K562 (cell line): ENCODE data around the gene GBX1. TPM values are rescaled to one million over a fixed set of nuclear protein-coding genes. Genes with fewer than 3 reads are reported as not detected.

Source experiments
- DPF2 ChIP-seq: fragments of 450-650 bp; IDR thresholded peaks from 2 replicates; pipeline ENCODE4 v1.6.1; 2016
- ELF2 ChIP-seq: fragments of 250-450 bp; sonication (Bioruptor Pico); IDR thresholded peaks from 2 replicates; pipeline ENCODE4 v1.5.0; 2021; ENCODE audit warnings: mild to moderate bottlenecking
- GTF2A2 ChIP-seq: IDR thresholded peaks from 2 replicates; pipeline ENCODE4 v1.6.1; 2016; ENCODE audit warnings: mild to moderate bottlenecking, missing genetic modification characterization, missing compliant biosample characterization
- HCFC1 ChIP-seq: IDR thresholded peaks from 2 replicates; pipeline ENCODE4 v1.6.1; 2012; ENCODE audit warnings: low read depth, low read length, improper control_type of control experiment
- HDAC8 ChIP-seq: fragments of 450-650 bp; IDR thresholded peaks from 2 replicates; pipeline ENCODE4 v1.6.1; 2016; ENCODE audit warnings: mild to moderate bottlenecking, missing genetic modification characterization, moderate library complexity, missing compliant biosample characterization
- JUN ChIP-seq, 2 experiments: sonication (generic) in 1 of 2; formaldehyde crosslinking in 1 of 2; IDR thresholded peaks; 2 replicates each; pipeline versions ENCODE4 v1.6.1 to v1.8.0; 2012 to 2022; ENCODE audit warnings: borderline replicate concordance in 2 of 2, mild to moderate bottlenecking in 2 of 2, improper control_type of control experiment in 1 of 2, low read depth in 1 of 2, low read length in 1 of 2, missing genetic modification reagents in 1 of 2
- MCM7 ChIP-seq, 2 experiments: fragments of 450-650 bp; IDR thresholded peaks; 2 replicates each; pipeline ENCODE4 v1.6.1; 2016 to 2018
- MTF1 ChIP-seq: fragments of 250-450 bp; sonication (Bioruptor Pico); IDR thresholded peaks from 2 replicates; pipeline ENCODE4 v1.9.0; 2021; ENCODE audit warnings: moderate library complexity, mild to moderate bottlenecking, inconsistent platforms, borderline replicate concordance
- MYNN ChIP-seq, 2 experiments: sonication (generic); formaldehyde crosslinking in 1 of 2; IDR thresholded peaks; 2 replicates each; pipeline versions ENCODE4 v1.5.0 to v1.6.1; 2016 to 2020; ENCODE audit warnings: antibody characterized with exemption in 1 of 2, missing genetic modification reagents in 1 of 2
- SMARCA5 ChIP-seq: fragments of 450-650 bp; IDR thresholded peaks from 2 replicates; pipeline ENCODE4 v1.6.1; 2016
- TAL1 ChIP-seq: fragments of 450-650 bp; IDR thresholded peaks from 2 replicates; pipeline ENCODE4 v1.6.1; 2016; ENCODE audit warnings: mild to moderate bottlenecking
- WHSC1 ChIP-seq: IDR thresholded peaks from one replicate; pipeline ENCODE4 v1.6.1; 2012; ENCODE audit warnings: low read length, control low read depth, inconsistent platforms
- ZNF121 ChIP-seq: sonication (generic); formaldehyde crosslinking; conservative IDR thresholded peaks from 2 replicates; pipeline ENCODE4 v1.8.0; 2022; ENCODE audit warnings: missing genetic modification reagents
- ZNF395 ChIP-seq: fragments of 200-800 bp; sonication (Bioruptor generic); IDR thresholded peaks from 2 replicates; pipeline ENCODE4 v1.6.1; 2017; ENCODE audit warnings: missing genetic modification characterization, missing compliant biosample characterization
- ZNF609 ChIP-seq: sonication (generic); formaldehyde crosslinking; IDR thresholded peaks from 2 replicates; pipeline ENCODE4 v1.8.1; 2023; ENCODE audit warnings: missing genetic modification reagents, mild to moderate bottlenecking, borderline replicate concordance
- ZNF780A ChIP-seq: fragments of 250-450 bp; sonication (Bioruptor Pico); IDR thresholded peaks from 2 replicates; pipeline ENCODE4 v1.5.0; 2021; ENCODE audit warnings: mild to moderate bottlenecking
- polyA plus RNA-seq, 8 experiments: library from polyadenylated mRNA; depleted of rRNA in 4 of 8; stranded (reverse) in 5 of 8; unstranded in 3 of 8; fragments of >200 nt; fragmentation: Nextera tagmentation in 2 of 8; fragmentation: Illumina TruSeq in 1 of 8; extraction: Ambion mirVana in 2 of 8; extraction: Trizol in 1 of 8; gene quantifications; 2 replicates each; pipeline versions ENCODE4 v1.2.1 to v1.2.3, GENCODE V29; 2011 to 2014; ENCODE audit warnings: inconsistent platforms in 1 of 8, missing spikeins in 1 of 8
- total RNA-seq, 7 experiments: library from RNA; depleted of rRNA in 6 of 7; stranded (reverse); fragments of >200 nt in 6 of 7; fragmentation: Illumina TruSeq in 2 of 7; extraction: Trizol in 2 of 7; gene quantifications; 2 replicates each; pipeline versions ENCODE4 v1.2.1 to v1.2.3, GENCODE V29; 2011 to 2021; ENCODE audit warnings: low replicate concordance in 1 of 7
- TF ChIP-seq, protein P1 (sequence below): fragments of 450-650 bp; IDR thresholded peaks from 2 replicates; pipeline ENCODE4 v1.6.1; 2018; ENCODE audit warnings: mild to moderate bottlenecking, low read depth; ENCODE audit not compliant: partially characterized antibody

The GBX1 gene
- total and polyA plus RNA-seq, 9 of the 15 experiments (the other 6 are each of a cell fraction or from before 2014, with no cell fraction given): not detected

DNA sequence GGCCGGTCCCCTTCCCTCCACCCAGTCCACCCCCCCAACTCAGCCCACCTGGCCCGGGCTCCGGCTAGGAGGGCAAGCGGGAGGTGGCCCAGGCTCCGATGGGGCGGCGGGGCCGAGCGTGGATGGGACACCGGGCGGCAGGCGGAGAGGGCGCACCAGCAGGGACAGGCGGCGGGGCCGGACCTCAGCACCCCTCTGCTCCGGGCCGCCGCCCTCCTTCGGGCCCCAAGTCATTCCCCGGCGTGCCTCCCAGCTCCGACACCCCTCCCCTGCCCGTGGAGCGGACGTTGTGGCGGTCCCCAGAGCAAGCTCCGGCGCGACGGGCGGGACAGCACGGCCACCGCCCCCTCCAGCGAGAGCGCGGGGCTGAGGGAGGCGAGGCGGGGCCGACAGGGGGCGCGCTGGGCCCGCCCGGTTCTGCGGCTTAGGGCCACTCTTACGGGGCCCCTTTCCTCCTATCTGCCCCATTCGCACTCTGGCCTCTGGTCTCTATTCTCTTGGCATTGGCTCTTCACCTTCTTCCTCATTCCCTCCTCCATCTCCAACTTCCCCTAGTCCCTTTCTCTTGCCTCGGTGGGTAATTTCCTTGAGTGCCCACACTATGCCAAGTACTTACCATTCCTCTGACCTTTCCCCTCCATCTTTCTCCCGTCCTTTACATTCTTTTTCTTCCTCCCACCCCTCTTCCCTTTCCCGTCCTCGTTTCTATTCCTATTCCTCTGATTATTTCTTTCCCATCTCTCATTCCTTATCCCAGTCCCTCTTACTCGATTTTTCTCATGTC is 701 bp upstream of the GBX1 start (continued):
- TF ChIP-seq WHSC1 (no peak), ZNF609 (CRISPR knock-in tag) (no peak), JUN (IDR thresholded peaks at IDR 0.05; ENCODE audit: borderline replicate concordance, low read depth, low read length) (no peak), JUN (CRISPR knock-in tag; IDR thresholded peaks at IDR 0.05; ENCODE audit: borderline replicate concordance) (peak; percentile 30; the same call in 1 of the 2 replicates), ZNF780A (CRISPR knock-in tag) (no peak), DPF2 (peak; percentile 65), MCM7 (IDR thresholded peaks at IDR 0.05) (0 out of 4 replicates have a peak, but pooled peaks of 1 of the 2 experiments have one; percentile 56), ZNF395 (CRISPR knock-in tag) (no peak), TAL1 (0 out of 2 replicates have a peak, but pooled peaks have one; percentile 6), GTF2A2 (no peak), MTF1 (no peak), SMARCA5 (peak; percentile 82), MYNN (IDR thresholded peaks at IDR 0.05) (no peak), MYNN (CRISPR knock-in tag; IDR thresholded peaks at IDR 0.05) (no peak), ZNF121 (no peak), HCFC1 (no peak), HDAC8 (tag) (0 out of 2 replicates have a peak, but pooled peaks have one; percentile 23), ELF2 (no peak)
- TF ChIP-seq, protein P1, sequence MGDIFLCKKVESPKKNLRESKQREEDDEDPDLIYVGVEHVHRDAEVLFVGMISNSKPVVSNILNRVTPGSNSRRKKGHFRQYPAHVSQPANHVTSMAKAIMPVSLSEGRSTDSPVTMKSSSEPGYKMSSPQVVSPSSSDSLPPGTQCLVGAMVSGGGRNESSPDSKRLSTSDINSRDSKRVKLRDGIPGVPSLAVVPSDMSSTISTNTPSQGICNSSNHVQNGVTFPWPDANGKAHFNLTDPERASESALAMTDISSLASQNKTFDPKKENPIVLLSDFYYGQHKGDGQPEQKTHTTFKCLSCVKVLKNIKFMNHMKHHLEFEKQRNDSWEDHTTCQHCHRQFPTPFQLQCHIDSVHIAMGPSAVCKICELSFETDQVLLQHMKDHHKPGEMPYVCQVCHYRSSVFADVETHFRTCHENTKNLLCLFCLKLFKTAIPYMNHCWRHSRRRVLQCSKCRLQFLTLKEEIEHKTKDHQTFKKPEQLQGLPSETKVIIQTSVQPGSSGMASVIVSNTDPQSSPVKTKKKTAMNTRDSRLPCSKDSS: peak; percentile 45
